BJ (cell line): ENCODE measurements around the gene TPD52L2. TPM values are rescaled to one million over a fixed set of nuclear protein-coding genes. Genes with fewer than 3 reads are reported as not detected.
A peak's percentile ranks its signal among the peaks of the same experiment; 100 is the strongest.
"Not testable (repeated sequence)": the region's sequence is repeated elsewhere in the genome, so short reads cannot be mapped to it uniquely, and the experiment has no call there.

ENCODE experiments used
- CTCF ChIA-PET: fragments of 350-600 bp; formaldehyde crosslinking; extraction: SDS; loops from one replicate; lab custom pipeline; 2021; ENCODE audit warnings: antibody characterized with exemption, inconsistent platforms; lab: Yijun Ruan, JAX
- POLR2A ChIA-PET: fragments of 300-600 bp; sonication (Branson Sonifier 250); formaldehyde crosslinking; extraction: SDS; loops from one replicate; lab custom pipeline; 2021; ENCODE audit warnings: antibody characterized with exemption; lab: Charles Lee
- DNase-seq: peaks from one replicate; pipeline ENCODE4 v3.0.0-alpha.2; 2011; ENCODE audit warnings: low read depth
- H3K27me3 ChIP-seq: 2 replicates; pipeline ENCODE4 v1.6.0; 2011; ENCODE audit warnings: low read length; ENCODE audit not compliant: control insufficient read depth, insufficient read depth
- H3K36me3 ChIP-seq: 2 replicates; pipeline ENCODE4 v1.5.1; 2011; ENCODE audit warnings: low read length; ENCODE audit not compliant: control insufficient read depth, insufficient read depth
- H3K4me3 ChIP-seq: 2 replicates; pipeline ENCODE4 v1.5.1; 2011; ENCODE audit warnings: low read depth, mild to moderate bottlenecking, control low read depth, low read length
- CTCF ChIP-seq: IDR thresholded peaks from 2 replicates; pipeline ENCODE4 v1.5.1; 2011; ENCODE audit warnings: low read depth, mild to moderate bottlenecking, control low read depth, inconsistent platforms, low read length, moderate library complexity; ENCODE audit not compliant: insufficient read depth
- polyA plus RNA-seq: library from polyadenylated mRNA; depleted of rRNA; stranded (reverse); fragments of >200 nt; gene quantifications from 2 replicates; pipeline ENCODE4 v1.2.3, GENCODE V29; 2011

The TPD52L2 gene
- polyA plus RNA-seq, 1 experiment, result 288 TPM

- CTCF ChIA-PET, result interaction anchor here (0.8 to 4.0 kb wide), 13 partner anchors 10 to 327 kb away, joined by 3 to 31 read pairs (median 4); partner anchors contain the start of gene PTK6
- TF ChIP-seq CTCF, result no peak
Measured at GRCh38 chr20:63864545-63864977, 509 bp upstream of the TPD52L2 start.

GRCh38 chr20:63867042-63867441, 2.0 kb downstream of the TPD52L2 start:
- POLR2A ChIA-PET, H3K27me3 ChIP-seq, DNase-seq, H3K4me3 ChIP-seq: not testable (repeated sequence)
- peaks cover 22% of the 10 kb centered on the region for H3K36me3 ChIP-seq
- CTCF ChIA-PET, result interaction anchor here (2.3 kb wide), 1 partner anchor 108 kb away, joined by 13 read pairs; no protein-coding TSS in a partner anchor

More at GRCh38 chr20:63864545-63864977, 509 bp upstream of the TPD52L2 start:
- no peak for DNase-seq
- H3K36me3 ChIP-seq, result peaks cover 25% of the 10 kb centered on the region
- H3K27me3 ChIP-seq, result no peaks in the 10 kb centered on the region
- POLR2A ChIA-PET, result interaction anchor here (0.6 to 1.0 kb wide), 2 partner anchors 116 to 290 kb away, joined by 3 to 6 read pairs; partner anchors contain the start of genes HELZ2 and PRPF6
- H3K4me3 ChIP-seq, result peak overlapping the region; percentile 85

- POLR2A ChIA-PET, result no interaction called here
- Histone ChIP-seq H3K36me3 (peaks cover 15% of the 10 kb centered on the region), H3K27me3 (no peaks in the 10 kb centered on the region), H3K4me3 (no peak overlapping the region)
- CTCF ChIA-PET, result interaction anchor here (0.8 to 1.3 kb wide), 2 partner anchors 82 to 93 kb away, joined by 3 to 6 read pairs; no protein-coding TSS in a partner anchor
- TF ChIP-seq CTCF, result no peak
- DNase-seq, result no peak
Measured at GRCh38 chr20:63868264-63868663, 3.2 kb downstream of the TPD52L2 start.

DNA sequence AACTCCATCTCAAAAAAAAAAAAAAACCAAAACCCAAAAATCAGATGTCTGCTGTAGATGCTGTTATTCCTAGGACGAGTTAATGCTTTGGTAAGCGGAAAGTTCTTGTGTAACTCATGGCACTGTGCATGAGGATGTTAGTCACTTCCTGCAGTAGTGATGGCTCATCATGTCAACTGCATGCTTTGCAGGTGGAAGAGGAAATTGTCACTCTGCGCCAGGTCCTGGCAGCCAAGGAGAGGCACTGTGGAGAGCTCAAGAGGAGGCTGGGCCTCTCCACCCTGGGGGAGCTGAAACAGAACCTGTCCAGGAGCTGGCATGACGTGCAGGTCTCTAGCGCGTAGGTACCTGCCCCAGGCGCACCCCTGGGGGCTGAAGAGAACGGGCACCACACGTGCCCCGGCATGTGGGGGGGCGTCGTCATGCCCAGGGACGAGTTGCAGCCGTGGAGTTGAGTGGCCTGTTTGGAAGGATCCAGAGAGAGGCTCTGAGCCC, 8.5 kb downstream of the TPD52L2 start:
- Histone ChIP-seq H3K36me3 (peaks cover 42% of the 10 kb centered on the region), H3K27me3 (no peaks in the 10 kb centered on the region), H3K4me3 (no peak overlapping the region)
- ChIA-PET CTCF (no interaction called here), POLR2A (interaction anchor here (0.6 kb wide), 1 partner anchor 83 kb away, joined by 4 read pairs; the partner anchor contains the start of gene UCKL1)
- TF ChIP-seq CTCF, result no peak
- DNase-seq, result no peak

DNA sequence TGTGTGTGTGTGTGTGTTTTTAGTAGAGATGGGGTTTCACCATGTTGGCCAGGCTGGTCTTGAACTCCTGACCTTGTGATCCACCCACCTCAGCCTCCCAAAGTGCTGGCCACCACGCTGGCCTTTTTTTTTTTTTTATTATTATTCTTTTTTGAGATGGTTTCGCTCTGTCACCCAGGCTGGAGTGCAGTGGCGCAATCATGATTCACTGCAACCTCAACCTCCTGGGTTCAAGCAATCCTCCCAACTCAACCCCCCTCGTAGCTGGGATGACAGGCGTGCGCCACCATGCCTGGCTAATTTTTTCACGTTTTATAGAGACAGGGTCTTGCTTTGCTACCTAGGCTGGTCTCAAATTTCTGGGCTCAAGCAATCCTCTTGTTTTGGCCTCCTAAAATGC, 9.2 kb downstream of the TPD52L2 start:
- POLR2A ChIA-PET, result interaction anchor here (0.6 kb wide), 1 partner anchor 82 kb away, joined by 4 read pairs; the partner anchor contains the start of gene UCKL1
- H3K4me3 ChIP-seq, H3K27me3 ChIP-seq, DNase-seq, CTCF ChIA-PET: not testable (repeated sequence)
- peaks cover 40% of the 10 kb centered on the region for H3K36me3 ChIP-seq

- no peak for TF ChIP-seq CTCF
- no peak for DNase-seq
- H3K36me3 ChIP-seq, result peaks cover 39% of the 10 kb centered on the region
- ChIA-PET CTCF (interaction anchor here (1.0 kb wide), 1 partner anchor 10 kb away, joined by 3 read pairs; no protein-coding TSS in a partner anchor), POLR2A (no interaction called here)
- no peak overlapping the region for H3K4me3 ChIP-seq
- H3K27me3 ChIP-seq, result no peaks in the 10 kb centered on the region
Measured at GRCh38 chr20:63876489-63877036, 11.5 kb downstream of the TPD52L2 start.
